HepG2 (cell line): Measurements from ENCODE around the gene ATP5F1A. TPM values are rescaled to one million over a fixed set of nuclear protein-coding genes. Genes with fewer than 3 reads are reported as not detected.

Experiments
- AKNA ChIP-seq: sonication (generic); formaldehyde crosslinking; IDR thresholded peaks from 2 replicates; pipeline ENCODE4 v1.4.0; 2020; ENCODE audit warnings: missing genetic modification reagents, borderline replicate concordance
- CENPX ChIP-seq: sonication (generic); formaldehyde crosslinking; IDR thresholded peaks from 2 replicates; pipeline ENCODE4 v1.9.0; 2021; ENCODE audit warnings: mild to moderate bottlenecking, missing genetic modification reagents, moderate library complexity
- ELF3 ChIP-seq: IDR thresholded peaks from 2 replicates; pipeline ENCODE4 v1.6.1; 2016; ENCODE audit warnings: missing genetic modification reagents, missing compliant biosample characterization
- HNRNPH1 ChIP-seq: fragments of 200-400 bp; formaldehyde crosslinking; optimal IDR thresholded peaks from 2 replicates; pipeline ENCODE3; 2017; ENCODE audit warnings: mild to moderate bottlenecking, low read depth, low read length
- MTA1 ChIP-seq: sonication (generic); formaldehyde crosslinking; IDR thresholded peaks from 2 replicates; pipeline ENCODE4 v1.4.0; 2020; ENCODE audit warnings: missing genetic modification reagents, mild to moderate bottlenecking, borderline replicate concordance
- NR2F1 ChIP-seq, 2 experiments: fragments of 450-650 bp in 1 of 2; formaldehyde crosslinking in 1 of 2; IDR thresholded peaks; 2 replicates each; pipeline versions ENCODE4 v1.5.0 to v1.6.1; 2016 to 2020; ENCODE audit warnings: mild to moderate bottlenecking in 1 of 2, missing compliant biosample characterization in 1 of 2, missing genetic modification reagents in 1 of 2, moderate library complexity in 1 of 2
- PAX8 ChIP-seq: sonication (generic); formaldehyde crosslinking; IDR thresholded peaks from 2 replicates; pipeline ENCODE4 v1.8.0; 2022; ENCODE audit warnings: mild to moderate bottlenecking, missing genetic modification reagents, borderline replicate concordance
- PRDM15 ChIP-seq: sonication (generic); formaldehyde crosslinking; IDR thresholded peaks from 2 replicates; pipeline ENCODE4 v1.4.0; 2020; ENCODE audit warnings: missing genetic modification reagents
- SAP130 ChIP-seq: IDR thresholded peaks from 2 replicates; pipeline ENCODE4 v1.6.1; 2016; ENCODE audit warnings: low read depth
- SATB2 ChIP-seq: sonication (generic); formaldehyde crosslinking; IDR thresholded peaks from 2 replicates; pipeline ENCODE4 v1.5.0; 2020; ENCODE audit warnings: missing genetic modification reagents
- ZKSCAN1 ChIP-seq: fragments of 150-350 bp; IDR thresholded peaks from 2 replicates; pipeline ENCODE4 v1.6.1; 2014; ENCODE audit warnings: low read length
- ZNF121 ChIP-seq: sonication (generic); formaldehyde crosslinking; IDR thresholded peaks from 2 replicates; pipeline ENCODE4 v1.5.0; 2020; ENCODE audit warnings: mild to moderate bottlenecking, missing genetic modification reagents
- ZNF124 ChIP-seq: sonication (generic); formaldehyde crosslinking; IDR thresholded peaks from 2 replicates; pipeline ENCODE4 v1.4.0; 2020; ENCODE audit warnings: missing genetic modification reagents
- ZNF263 ChIP-seq: sonication (generic); formaldehyde crosslinking; IDR thresholded peaks from 2 replicates; pipeline ENCODE4 v1.4.0; 2020; ENCODE audit warnings: missing genetic modification reagents
- polyA plus RNA-seq, 8 experiments: library from polyadenylated mRNA; depleted of rRNA in 3 of 8; stranded (reverse) in 7 of 8; unstranded in 1 of 8; fragments of >200 nt; fragmentation: Illumina TruSeq in 4 of 8; extraction: Trizol in 4 of 8; gene quantifications; 2 replicates each; pipeline versions ENCODE4 v1.2.1 to v1.2.3, GENCODE V29; 2011 to 2016; ENCODE audit warnings: low read depth in 4 of 8, missing spikeins in 1 of 8, mixed read lengths in 1 of 8; ENCODE audit not compliant: insufficient read depth in 1 of 8
- total RNA-seq, 5 experiments: library from RNA; depleted of rRNA; stranded (reverse); fragments of >200 nt; fragmentation: Illumina TruSeq; extraction: Trizol; gene quantifications; 2 replicates each; pipeline ENCODE4 v1.2.3, GENCODE V29; 2016; ENCODE audit warnings: low read depth in 1 of 5
- TF ChIP-seq, protein P1 (sequence below): sonication (generic); formaldehyde crosslinking; IDR thresholded peaks from 2 replicates; pipeline ENCODE4 v1.5.1; 2020; ENCODE audit warnings: mild to moderate bottlenecking, missing genetic modification reagents
- TF ChIP-seq, protein P2 (sequence below): sonication (generic); formaldehyde crosslinking; IDR thresholded peaks from 2 replicates; pipeline ENCODE4 v1.4.0; 2020; ENCODE audit warnings: missing genetic modification reagents

ATP5F1A gene
- total and polyA plus RNA-seq, 2 of the 13 experiments (the other 11 are each of a cell fraction or from before 2014, with no cell fraction given): 459 to 922 TPM

- TF ChIP-seq, protein P1, sequence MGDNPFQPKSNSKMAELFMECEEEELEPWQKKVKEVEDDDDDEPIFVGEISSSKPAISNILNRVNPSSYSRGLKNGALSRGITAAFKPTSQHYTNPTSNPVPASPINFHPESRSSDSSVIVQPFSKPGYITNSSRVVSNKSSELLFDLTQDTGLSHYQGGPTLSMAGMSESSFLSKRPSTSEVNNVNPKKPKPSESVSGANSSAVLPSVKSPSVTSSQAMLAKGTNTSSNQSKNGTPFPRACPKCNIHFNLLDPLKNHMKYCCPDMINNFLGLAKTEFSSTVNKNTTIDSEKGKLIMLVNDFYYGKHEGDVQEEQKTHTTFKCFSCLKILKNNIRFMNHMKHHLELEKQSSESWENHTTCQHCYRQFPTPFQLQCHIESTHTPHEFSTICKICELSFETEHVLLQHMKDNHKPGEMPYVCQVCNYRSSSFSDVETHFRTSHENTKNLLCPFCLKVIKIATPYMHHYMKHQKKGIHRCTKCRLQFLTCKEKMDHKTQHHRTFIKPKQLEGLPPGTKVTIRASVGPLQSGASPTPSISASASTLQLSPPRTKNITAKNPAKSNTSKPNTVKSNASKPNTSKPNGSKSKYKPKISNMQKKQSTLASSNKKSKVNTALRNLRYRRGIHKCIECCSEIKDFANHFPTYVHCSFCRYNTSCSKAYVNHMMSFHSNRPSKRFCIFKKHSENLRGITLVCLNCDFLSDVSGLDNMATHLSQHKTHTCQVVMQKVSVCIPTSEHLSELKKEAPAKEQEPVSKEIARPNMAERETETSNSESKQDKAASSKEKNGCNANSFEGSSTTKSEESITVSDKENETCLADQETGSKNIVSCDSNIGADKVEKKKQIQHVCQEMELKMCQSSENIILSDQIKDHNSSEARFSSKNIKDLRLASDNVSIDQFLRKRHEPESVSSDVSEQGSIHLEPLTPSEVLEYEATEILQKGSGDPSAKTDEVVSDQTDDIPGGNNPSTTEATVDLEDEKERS (CRISPR knock-in tag): no peak
- TF ChIP-seq ZNF263 (CRISPR knock-in tag) (no peak), ZNF121 (CRISPR knock-in tag) (no peak), ZKSCAN1 (no peak), SATB2 (no peak), CENPX (no peak), AKNA (CRISPR knock-in tag) (no peak), ZNF124 (0 out of 2 replicates have a peak, but pooled peaks have one; percentile 33), NR2F1 (CRISPR knock-in tag; IDR thresholded peaks at IDR 0.05) (peak in 1 of 2 experiments; percentile 66; a peak in 1 of 4 replicates), ELF3 (CRISPR knock-in tag) (no peak), HNRNPH1 (no peak), SAP130 (CRISPR knock-in tag) (peak; percentile 83), MTA1 (no peak; the same call in 1 of the 2 replicates), PRDM15 (CRISPR knock-in tag) (no peak), PAX8 (CRISPR knock-in tag) (no peak)
- TF ChIP-seq, protein P2, sequence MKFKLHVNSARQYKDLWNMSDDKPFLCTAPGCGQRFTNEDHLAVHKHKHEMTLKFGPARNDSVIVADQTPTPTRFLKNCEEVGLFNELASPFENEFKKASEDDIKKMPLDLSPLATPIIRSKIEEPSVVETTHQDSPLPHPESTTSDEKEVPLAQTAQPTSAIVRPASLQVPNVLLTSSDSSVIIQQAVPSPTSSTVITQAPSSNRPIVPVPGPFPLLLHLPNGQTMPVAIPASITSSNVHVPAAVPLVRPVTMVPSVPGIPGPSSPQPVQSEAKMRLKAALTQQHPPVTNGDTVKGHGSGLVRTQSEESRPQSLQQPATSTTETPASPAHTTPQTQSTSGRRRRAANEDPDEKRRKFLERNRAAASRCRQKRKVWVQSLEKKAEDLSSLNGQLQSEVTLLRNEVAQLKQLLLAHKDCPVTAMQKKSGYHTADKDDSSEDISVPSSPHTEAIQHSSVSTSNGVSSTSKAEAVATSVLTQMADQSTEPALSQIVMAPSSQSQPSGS: 0 out of 2 replicates have a peak, but pooled peaks have one; percentile 23
These were observed 46.2 kb downstream of the ATP5F1A start (continued) for GRCh38 chr18:46051731-46052461.
